ENCODE data around the gene BMP15. TPM values are rescaled to one million over a fixed set of nuclear protein-coding genes. Genes with fewer than 3 reads are reported as not detected.

BMP15 gene
- total RNA-seq, 1 donor from 2014 or later, result not detected

GRCh38 chrX:50962156-50962555 lies 51.6 kb downstream of the BMP15 start:
- H3K4me3 ChIP-seq, result no peak overlapping the region
- no peak overlapping the region for H3K27ac ChIP-seq
- no peaks in the 10 kb centered on the region for H3K4me1 ChIP-seq
- H3K36me3 ChIP-seq, result no peaks in the 10 kb centered on the region
- no peaks in the 10 kb centered on the region for H3K27me3 ChIP-seq
- no peaks in the 10 kb centered on the region for H3K9me3 ChIP-seq
- no peak for DNase-seq (ENCODE audit: extremely low spot score in 2 of 2)
- TF ChIP-seq POLR2A (IDR thresholded peaks at IDR 0.05) (no peak), CTCF (IDR thresholded peaks at IDR 0.05) (no peak), POLR2AphosphoS5 (IDR thresholded peaks at IDR 0.05; ENCODE audit: insufficient read depth in 1 of 2, low read depth in 1 of 2) (no peak)
- intact Hi-C loops (cut with DNase I), result no loop called here

- Histone ChIP-seq H3K4me3 (no peak overlapping the region), H3K27me3 (no peaks in the 10 kb centered on the region), H3K4me1 (no peaks in the 10 kb centered on the region), H3K36me3 (no peaks in the 10 kb centered on the region), H3K9me3 (no peaks in the 10 kb centered on the region), H3K27ac (no peak overlapping the region)
- DNase-seq (ENCODE audit: extremely low spot score in 2 of 2), result no peak
- TF ChIP-seq POLR2A (IDR thresholded peaks at IDR 0.05), result no peak
- intact Hi-C loops (cut with DNase I), result no loop called here
Observed at GRCh38 chrX:50963842-50964241, 53.3 kb downstream of the BMP15 start.

Other genes starting within 250 kb of the BMP15 start
- 10.1 TPM for gene SHROOM4, start 96.5 kb upstream of the BMP15 start, total RNA-seq